SK-N-SH (cell line): ENCODE measurements around the gene RGL1. TPM values are rescaled to one million over a fixed set of nuclear protein-coding genes. Genes with fewer than 3 reads are reported as not detected.
A peak's percentile ranks its signal among the peaks of the same experiment; 100 is the strongest.

ENCODE experiments used
- CTCF ChIA-PET: fragments of 300-600, 350-600 bp; formaldehyde crosslinking; extraction: SDS; loops from one replicate; lab custom pipeline; 2021; lab: Yijun Ruan, JAX
- POLR2A ChIA-PET: fragments of 350-600 bp; sonication (Branson Sonifier 250); formaldehyde crosslinking; extraction: SDS; loops from one replicate; lab custom pipeline; 2020; ENCODE audit warnings: antibody characterized with exemption, inconsistent platforms; lab: Yijun Ruan, JAX
- DNase-seq: peaks from one replicate; pipeline ENCODE4 v3.0.0; 2012
- H2AFZ ChIP-seq: fragments of 200-600 bp; sonication (generic); 2 replicates; pipeline ENCODE4 v1.8.1; 2016; ENCODE audit warnings: antibody characterized with exemption, mild to moderate bottlenecking, low read depth
- H3F3A ChIP-seq: fragments of 200-600 bp; sonication (generic); replicated peaks from 2 replicates; pipeline ENCODE3; 2016; ENCODE audit warnings: antibody characterized with exemption, mild to moderate bottlenecking; ENCODE audit not compliant: insufficient read depth
- H3K27ac ChIP-seq, 2 experiments: fragments of 200-500 bp in 1 of 2; fragments of 200-600 bp in 1 of 2; sonication (Bioruptor generic) in 1 of 2; sonication (generic), shearing (Covaris generic) in 1 of 2; 2 replicates each; pipeline versions ENCODE4 v1.5.1 to v1.6.1; 2014 to 2016; ENCODE audit warnings: low read depth in 2 of 2, inconsistent platforms in 1 of 2, low read length in 1 of 2, mild to moderate bottlenecking in 1 of 2, mixed read lengths in 1 of 2
- H3K27me3 ChIP-seq: fragments of 200-600 bp; sonication (generic), shearing (Covaris generic); 2 replicates; pipeline ENCODE4 v1.6.1; 2016; ENCODE audit warnings: mixed run types; ENCODE audit not compliant: insufficient read depth
- H3K36me3 ChIP-seq, 2 experiments: fragments of 200-500 bp in 1 of 2; fragments of 200-600 bp in 1 of 2; sonication (Bioruptor generic) in 1 of 2; sonication (generic) in 1 of 2; replicated peaks in 1 of 2; 2 replicates each; pipeline versions ENCODE3 to v1.5.1; 2014 to 2016; ENCODE audit warnings: low read length in 1 of 2, mild to moderate bottlenecking in 1 of 2; ENCODE audit not compliant: insufficient read depth in 2 of 2, control insufficient read depth in 1 of 2
- H3K4me1 ChIP-seq, 2 experiments: fragments of 200-500 bp in 1 of 2; fragments of 200-600 bp in 1 of 2; sonication (Bioruptor generic) in 1 of 2; sonication (generic), shearing (Covaris generic) in 1 of 2; 2 replicates each; pipeline versions ENCODE4 v1.5.1 to v1.6.1; 2014 to 2016; ENCODE audit warnings: low read depth in 1 of 2, low read length in 1 of 2, mixed run types in 1 of 2; ENCODE audit not compliant: insufficient read depth in 2 of 2, control insufficient read depth in 1 of 2
- H3K4me2 ChIP-seq: fragments of 200-600 bp; sonication (generic), shearing (Covaris generic); 2 replicates; pipeline ENCODE4 v1.6.1; 2017; ENCODE audit warnings: mixed run types
- H3K4me3 ChIP-seq, 2 experiments: fragments of 200-500 bp in 1 of 2; fragments of 200-600 bp in 1 of 2; sonication (Bioruptor generic) in 1 of 2; sonication (generic), shearing (Covaris generic) in 1 of 2; 2 replicates each; pipeline versions ENCODE4 v1.5.1 to v1.8.1; 2014 to 2016; ENCODE audit warnings: low read depth in 2 of 2, inconsistent platforms in 1 of 2, low read length in 1 of 2, mild to moderate bottlenecking in 1 of 2, mixed read lengths in 1 of 2, moderate library complexity in 1 of 2
- H3K79me2 ChIP-seq: fragments of 200-600 bp; sonication (generic); 2 replicates; pipeline ENCODE4 v1.8.1; 2017; ENCODE audit warnings: mild to moderate bottlenecking; ENCODE audit not compliant: insufficient read depth
- H3K9ac ChIP-seq: fragments of 200-600 bp; sonication (generic); 2 replicates; pipeline ENCODE4 v1.6.1; 2017; ENCODE audit warnings: mixed run types
- H3K9me2 ChIP-seq: fragments of 200-600 bp; sonication (generic); 2 replicates; pipeline ENCODE4 v1.6.1; 2017; ENCODE audit warnings: mixed run types
- H3K9me3 ChIP-seq: fragments of 200-600 bp; sonication (generic); 2 replicates; pipeline ENCODE4 v1.6.1; 2017; ENCODE audit warnings: mixed run types, mild to moderate bottlenecking, moderate library complexity
- H4K20me1 ChIP-seq: fragments of 200-600 bp; sonication (generic); 2 replicates; pipeline ENCODE4 v1.6.1; 2017; ENCODE audit warnings: mild to moderate bottlenecking, mixed run types; ENCODE audit not compliant: insufficient read depth
- ELF1 ChIP-seq: IDR thresholded peaks from 2 replicates; pipeline ENCODE4 v1.4.0; 2012
- EP300 ChIP-seq, 2 experiments: IDR thresholded peaks; 2 replicates each; pipeline versions ENCODE4 v1.4.0 to v1.6.1; 2012; ENCODE audit warnings: borderline replicate concordance in 1 of 2, low read depth in 1 of 2, low read length in 1 of 2
- FOXJ3 ChIP-seq: sonication (generic); formaldehyde crosslinking; IDR thresholded peaks from 2 replicates; pipeline ENCODE4 v1.5.1; 2020; ENCODE audit warnings: mild to moderate bottlenecking, missing genetic modification reagents
- FOXM1 ChIP-seq: IDR thresholded peaks from 2 replicates; pipeline ENCODE4 v1.4.0; 2012; ENCODE audit warnings: low read depth, mild to moderate bottlenecking
- GABPA ChIP-seq: IDR thresholded peaks from 2 replicates; pipeline ENCODE4 v1.4.0; 2012; ENCODE audit warnings: low read depth, mild to moderate bottlenecking
- MAX ChIP-seq: IDR thresholded peaks from 2 replicates; pipeline ENCODE4 v1.4.0; 2012; ENCODE audit warnings: low read depth
- MEF2A ChIP-seq: IDR thresholded peaks from 2 replicates; pipeline ENCODE4 v1.4.0; 2012; ENCODE audit warnings: low read depth, borderline replicate concordance
- MXI1 ChIP-seq: IDR thresholded peaks from 2 replicates; pipeline ENCODE4 v1.6.1; 2012; ENCODE audit warnings: mild to moderate bottlenecking, low read depth, low read length, improper control_type of control experiment
- NFIC ChIP-seq: IDR thresholded peaks from 2 replicates; pipeline ENCODE4 v1.4.0; 2012; ENCODE audit warnings: borderline replicate concordance
- PBX3 ChIP-seq: IDR thresholded peaks from 2 replicates; pipeline ENCODE4; 2012
- RCOR1 ChIP-seq: fragments of 150-350 bp; IDR thresholded peaks from 2 replicates; pipeline ENCODE4 v1.6.1; 2017; ENCODE audit warnings: antibody characterized with exemption, low read length
- SIN3A ChIP-seq: IDR thresholded peaks from 2 replicates; pipeline ENCODE4 v1.6.1; 2012; ENCODE audit warnings: low read depth, mild to moderate bottlenecking, low read length, moderate library complexity, borderline replicate concordance
- TAF1 ChIP-seq: IDR thresholded peaks from 2 replicates; pipeline ENCODE4 v1.6.1; 2012; ENCODE audit warnings: low read depth, mild to moderate bottlenecking, low read length, moderate library complexity, borderline replicate concordance
- TCF12 ChIP-seq: IDR thresholded peaks from 2 replicates; pipeline ENCODE4 v1.4.0; 2012
- TEAD4 ChIP-seq: IDR thresholded peaks from 2 replicates; pipeline ENCODE4 v1.4.0; 2012; ENCODE audit warnings: mild to moderate bottlenecking, borderline replicate concordance; ENCODE audit not compliant: insufficient read depth
- WGBS: methylation state at CpG from one replicate; pipeline ENCODE4 v1.1.6; 2017; ENCODE audit warnings: low lambda C conversion rate; 5-methylcytosine and 5-hydroxymethylcytosine counted together
- polyA plus RNA-seq, 3 experiments: library from polyadenylated mRNA; depleted of rRNA; stranded (reverse); fragments of >200 nt; gene quantifications; 2 replicates each; pipeline ENCODE4 v1.2.3, GENCODE V29; 2012
- TF ChIP-seq, protein P1 (sequence below): IDR thresholded peaks from 2 replicates; pipeline ENCODE4 v1.6.1; 2012; ENCODE audit warnings: mild to moderate bottlenecking, low read depth, low read length, moderate library complexity

The RGL1 gene
- polyA plus RNA-seq, 1 of the 3 experiments (the other 2 are of a cell fraction): 8.3 TPM

- Histone ChIP-seq H3K27ac (no peak overlapping the region), H3K9me3 (no peaks in the 10 kb centered on the region), H3F3A (peaks cover 18% of the 10 kb centered on the region), H3K9me2 (no peaks in the 10 kb centered on the region), H3K4me1 (peaks cover 18 to 35% of the 10 kb centered on the region in 2 experiments), H2AFZ (no peak overlapping the region), H3K4me3 (no peak overlapping the region), H3K27me3 (no peaks in the 10 kb centered on the region), H3K4me2 (no peak overlapping the region), H3K36me3 (peaks cover 0 to 5% of the 10 kb centered on the region in 2 experiments), H3K79me2 (no peaks in the 10 kb centered on the region), H3K9ac (no peak overlapping the region), H4K20me1 (no peaks in the 10 kb centered on the region)
- CTCF ChIA-PET: no interaction called here
- DNase-seq: no peak
- POLR2A ChIA-PET: no interaction called here
- no peak for TF ChIP-seq TAF1
- TF ChIP-seq MEF2A: no peak
- TF ChIP-seq NFIC: no peak
- no peak for TF ChIP-seq TEAD4
- WGBS: 96% methylated on average over 4 of the region's 4 CpGs
Measured at GRCh38 chr1:183847641-183848040, 42.7 kb downstream of the RGL1 start.

GRCh38 chr1:183850852-183851251 is 45.9 kb downstream of the RGL1 start:
- Histone ChIP-seq H3F3A (peaks cover 9% of the 10 kb centered on the region), H3K4me1 (peaks cover 0 to 11% of the 10 kb centered on the region in 2 experiments; a peak in 3 of 4 replicates), H3K4me2 (no peak overlapping the region), H3K4me3 (no peak overlapping the region), H3K27me3 (no peaks in the 10 kb centered on the region), H4K20me1 (no peaks in the 10 kb centered on the region), H3K27ac (no peak overlapping the region), H3K9ac (no peak overlapping the region), H3K79me2 (no peaks in the 10 kb centered on the region), H3K9me3 (no peaks in the 10 kb centered on the region), H3K9me2 (no peaks in the 10 kb centered on the region), H2AFZ (no peak overlapping the region), H3K36me3 (peaks cover 3 to 13% of the 10 kb centered on the region in 2 experiments)
- no peak for DNase-seq
- POLR2A ChIA-PET: no interaction called here
- TF ChIP-seq FOXM1 (no peak), PBX3 (peak; percentile 28; the same call in 1 of the 2 replicates)
- whole genome bisulfite sequencing: 85% methylated on average over 2 of the region's 2 CpGs
- CTCF ChIA-PET: interaction anchor here (0.8 to 0.9 kb wide), 3 partner anchors 13 to 65 kb away, joined by 3 read pairs; no protein-coding TSS in a partner anchor

GRCh38 chr1:183859119-183859518 is 54.2 kb downstream of the RGL1 start:
- 93% methylated on average over 3 of the region's 3 CpGs for WGBS
- Histone ChIP-seq H3K9ac (no peak overlapping the region), H3K4me1 (peaks cover 0 to 13% of the 10 kb centered on the region in 2 experiments; a peak in 2 of 4 replicates), H4K20me1 (no peaks in the 10 kb centered on the region), H3K9me2 (no peaks in the 10 kb centered on the region), H3K9me3 (no peaks in the 10 kb centered on the region), H3K36me3 (peaks cover 10 to 16% of the 10 kb centered on the region in 2 experiments), H3K27me3 (no peaks in the 10 kb centered on the region), H3K79me2 (no peaks in the 10 kb centered on the region), H3K4me2 (no peak overlapping the region), H3K27ac (peak overlapping the region in 1 of 2 experiments; percentile 81; a peak in 2 of 4 replicates), H3K4me3 (no peak overlapping the region), H2AFZ (no peak overlapping the region), H3F3A (no peaks in the 10 kb centered on the region)
- DNase-seq: no peak
- TF ChIP-seq, protein P1, sequence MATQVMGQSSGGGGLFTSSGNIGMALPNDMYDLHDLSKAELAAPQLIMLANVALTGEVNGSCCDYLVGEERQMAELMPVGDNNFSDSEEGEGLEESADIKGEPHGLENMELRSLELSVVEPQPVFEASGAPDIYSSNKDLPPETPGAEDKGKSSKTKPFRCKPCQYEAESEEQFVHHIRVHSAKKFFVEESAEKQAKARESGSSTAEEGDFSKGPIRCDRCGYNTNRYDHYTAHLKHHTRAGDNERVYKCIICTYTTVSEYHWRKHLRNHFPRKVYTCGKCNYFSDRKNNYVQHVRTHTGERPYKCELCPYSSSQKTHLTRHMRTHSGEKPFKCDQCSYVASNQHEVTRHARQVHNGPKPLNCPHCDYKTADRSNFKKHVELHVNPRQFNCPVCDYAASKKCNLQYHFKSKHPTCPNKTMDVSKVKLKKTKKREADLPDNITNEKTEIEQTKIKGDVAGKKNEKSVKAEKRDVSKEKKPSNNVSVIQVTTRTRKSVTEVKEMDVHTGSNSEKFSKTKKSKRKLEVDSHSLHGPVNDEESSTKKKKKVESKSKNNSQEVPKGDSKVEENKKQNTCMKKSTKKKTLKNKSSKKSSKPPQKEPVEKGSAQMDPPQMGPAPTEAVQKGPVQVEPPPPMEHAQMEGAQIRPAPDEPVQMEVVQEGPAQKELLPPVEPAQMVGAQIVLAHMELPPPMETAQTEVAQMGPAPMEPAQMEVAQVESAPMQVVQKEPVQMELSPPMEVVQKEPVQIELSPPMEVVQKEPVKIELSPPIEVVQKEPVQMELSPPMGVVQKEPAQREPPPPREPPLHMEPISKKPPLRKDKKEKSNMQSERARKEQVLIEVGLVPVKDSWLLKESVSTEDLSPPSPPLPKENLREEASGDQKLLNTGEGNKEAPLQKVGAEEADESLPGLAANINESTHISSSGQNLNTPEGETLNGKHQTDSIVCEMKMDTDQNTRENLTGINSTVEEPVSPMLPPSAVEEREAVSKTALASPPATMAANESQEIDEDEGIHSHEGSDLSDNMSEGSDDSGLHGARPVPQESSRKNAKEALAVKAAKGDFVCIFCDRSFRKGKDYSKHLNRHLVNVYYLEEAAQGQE: no peak
- no peak for TF ChIP-seq NFIC
- TF ChIP-seq MXI1: no peak
- no peak for TF ChIP-seq MAX
- TF ChIP-seq SIN3A: no peak
- no peak for TF ChIP-seq ELF1
- TF ChIP-seq MEF2A: no peak
- TF ChIP-seq FOXJ3: no peak
- TF ChIP-seq RCOR1: no peak
- TF ChIP-seq GABPA: no peak
- no peak for TF ChIP-seq TEAD4
- no peak for TF ChIP-seq TCF12
- TF ChIP-seq EP300 (IDR thresholded peaks at IDR 0.05; ENCODE audit: borderline replicate concordance in 1 of 2, low read depth in 1 of 2, low read length in 1 of 2): no peak
- CTCF ChIA-PET: interaction anchor here (1.3 to 1.6 kb wide), 2 partner anchors 174 to 204 kb away, joined by 3 to 5 read pairs; no protein-coding TSS in a partner anchor
- POLR2A ChIA-PET: no interaction called here
